Measurements from ENCODE around the gene CFAP54. TPM values are rescaled to one million over a fixed set of nuclear protein-coding genes. Genes with fewer than 3 reads are reported as not detected.

The CFAP54 gene
- polyA plus RNA-seq, 2 of the 4 experiments (the other 2 are of a cell fraction) = 0.70 to 1.2 TPM

GRCh38 chr12:96496944-96497343 lies 7.6 kb downstream of the CFAP54 start:
- ChIA-PET CTCF (interaction anchor here (0.5 to 1.9 kb wide), 6 partner anchors 8 to 438 kb away, joined by 3 to 7 read pairs (median 4); no protein-coding TSS in a partner anchor), POLR2A (interaction anchor here (0.6 to 1.0 kb wide), 2 partner anchors 31 to 97 kb away, joined by 3 read pairs; partner anchors contain the start of gene CDK17)
- WGBS (ENCODE audit: missing lambda C conversion rate) = 63% methylated on average over 1 of the region's 1 CpG
- H3K9me3 ChIP-seq = 0 out of 3 replicates have a peak, but pooled peaks cover 4% of the 10 kb centered on the region
- no peak for TF ChIP-seq MAFK (IDR thresholded peaks at IDR 0.05; ENCODE audit: partially characterized antibody)
- no peak overlapping the region for H3K27ac ChIP-seq
- peak; percentile 63 for FAIRE-seq
- H3K4me2 ChIP-seq = no peak overlapping the region
- ATAC-seq = no peak
- peaks cover 19% of the 10 kb centered on the region for H3K4me1 ChIP-seq
- no peak overlapping the region for H3K4me3 ChIP-seq
- no peak for DNase-seq (ENCODE audit: low read depth in 1 of 2, low spot score in 1 of 2)

- no peak for DNase-seq (ENCODE audit: low read depth in 1 of 2, low spot score in 1 of 2)
- 92% methylated on average over 2 of the region's 2 CpGs for WGBS (ENCODE audit: missing lambda C conversion rate)
- 0 out of 3 replicates have a peak, but pooled peaks cover 4% of the 10 kb centered on the region for H3K9me3 ChIP-seq
- FAIRE-seq = no peak
- H3K27ac ChIP-seq = no peak overlapping the region
- no peak overlapping the region for H3K4me2 ChIP-seq
- ATAC-seq = no peak
- H3K4me1 ChIP-seq = peaks cover 25% of the 10 kb centered on the region
- no peak overlapping the region for H3K4me3 ChIP-seq
- TF ChIP-seq CBX2 (IDR thresholded peaks at IDR 0.05; ENCODE audit: borderline replicate concordance, low read depth) (no peak), MAFK (IDR thresholded peaks at IDR 0.05; ENCODE audit: partially characterized antibody) (no peak), RARB (CRISPR knock-in tag; IDR thresholded peaks at IDR 0.05) (no peak), RNF2 (IDR thresholded peaks at IDR 0.05; ENCODE audit: borderline replicate concordance, low read depth) (no peak), CHD4 (IDR thresholded peaks at IDR 0.05; ENCODE audit: borderline replicate concordance) (no peak), PBX3 (IDR thresholded peaks at IDR 0.05) (no peak)
- TF ChIP-seq, protein P1, sequence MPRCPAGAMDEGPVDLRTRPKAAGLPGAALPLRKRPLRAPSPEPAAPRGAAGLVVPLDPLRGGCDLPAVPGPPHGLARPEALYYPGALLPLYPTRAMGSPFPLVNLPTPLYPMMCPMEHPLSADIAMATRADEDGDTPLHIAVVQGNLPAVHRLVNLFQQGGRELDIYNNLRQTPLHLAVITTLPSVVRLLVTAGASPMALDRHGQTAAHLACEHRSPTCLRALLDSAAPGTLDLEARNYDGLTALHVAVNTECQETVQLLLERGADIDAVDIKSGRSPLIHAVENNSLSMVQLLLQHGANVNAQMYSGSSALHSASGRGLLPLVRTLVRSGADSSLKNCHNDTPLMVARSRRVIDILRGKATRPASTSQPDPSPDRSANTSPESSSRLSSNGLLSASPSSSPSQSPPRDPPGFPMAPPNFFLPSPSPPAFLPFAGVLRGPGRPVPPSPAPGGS (IDR thresholded peaks at IDR 0.05) = no peak
- POLR2A ChIA-PET = no interaction called here
- CTCF ChIA-PET = interaction anchor here (1.9 kb wide), 1 partner anchor 19 kb away, joined by 7 read pairs; no protein-coding TSS in a partner anchor
These were observed 8.5 kb downstream of the CFAP54 start for GRCh38 chr12:96497855-96498254.

GRCh38 chr12:96500693-96501092 lies 11.3 kb downstream of the CFAP54 start:
- ATAC-seq = no peak; a peak in 1 of 6 replicates
- POLR2A ChIA-PET = interaction anchor here (1.3 kb wide), 1 partner anchor 11 kb away, joined by 4 read pairs; the partner anchor contains the start of gene CFAP54
- 70% methylated on average over 3 of the region's 3 CpGs for WGBS (ENCODE audit: missing lambda C conversion rate)
- H3K4me1 ChIP-seq = peaks cover 17% of the 10 kb centered on the region
- 0 out of 3 replicates have a peak, but pooled peaks cover 4% of the 10 kb centered on the region for H3K9me3 ChIP-seq
- CTCF ChIA-PET = interaction anchor here (1.5 to 3.2 kb wide), 2 partner anchors 12 to 582 kb away, joined by 3 to 15 read pairs; partner anchors contain the start of gene CFAP54
- DNase-seq (ENCODE audit: low read depth in 1 of 2, low spot score in 1 of 2) = no peak
- H3K27ac ChIP-seq = peak overlapping the region; percentile 65 to 84
- no peak overlapping the region for H3K4me3 ChIP-seq
- peak overlapping the region; percentile 40 for H3K4me2 ChIP-seq
- FAIRE-seq = no peak
- TF ChIP-seq, protein P2, sequence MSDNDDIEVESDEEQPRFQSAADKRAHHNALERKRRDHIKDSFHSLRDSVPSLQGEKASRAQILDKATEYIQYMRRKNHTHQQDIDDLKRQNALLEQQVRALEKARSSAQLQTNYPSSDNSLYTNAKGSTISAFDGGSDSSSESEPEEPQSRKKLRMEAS (IDR thresholded peaks at IDR 0.05) = no peak
- TF ChIP-seq NPAS2 (CRISPR knock-in tag; IDR thresholded peaks at IDR 0.05; ENCODE audit: borderline replicate concordance) = no peak
- TF ChIP-seq BHLHE40 (IDR thresholded peaks at IDR 0.05; ENCODE audit: low read depth, low read length) = no peak
- no peak for TF ChIP-seq HMGXB4 (CRISPR knock-in tag; IDR thresholded peaks at IDR 0.05; ENCODE audit: borderline replicate concordance)
- TF ChIP-seq GATA3 (IDR thresholded peaks at IDR 0.05; ENCODE audit: borderline replicate concordance) = no peak
- TF ChIP-seq FOSB (CRISPR knock-in tag; IDR thresholded peaks at IDR 0.05) = no peak
- no peak for TF ChIP-seq RFX5 (IDR thresholded peaks at IDR 0.05)
